Panc1 (cell line): ENCODE measurements around the gene LRRC38.

Source experiments
- CTCF ChIP-seq: fragments of 450-650 bp; IDR thresholded peaks from 2 replicates; pipeline ENCODE4 v1.5.1; 2017; ENCODE audit warnings: mild to moderate bottlenecking
- POLR2AphosphoS5 ChIP-seq: IDR thresholded peaks from 2 replicates; pipeline ENCODE4 v1.6.1; 2012; ENCODE audit warnings: mild to moderate bottlenecking, low read depth, low read length, moderate library complexity
- REST ChIP-seq, 2 experiments: IDR thresholded peaks; 2 replicates each; pipeline ENCODE4 v1.6.1; 2011 to 2012; ENCODE audit warnings: low read depth in 2 of 2, control low read depth in 1 of 2, low read length in 1 of 2, mild to moderate bottlenecking in 1 of 2, moderate library complexity in 1 of 2; ENCODE audit not compliant: insufficient read depth in 1 of 2
- TCF7L2 ChIP-seq: IDR thresholded peaks from 2 replicates; pipeline ENCODE4 v1.6.1; 2011; ENCODE audit warnings: mild to moderate bottlenecking, low read depth, low read length, inconsistent platforms

- TF ChIP-seq CTCF (no peak), REST (IDR thresholded peaks at IDR 0.05; ENCODE audit: insufficient read depth in 1 of 2, low read depth in 2 of 2, low read length in 1 of 2) (no peak), TCF7L2 (no peak), POLR2AphosphoS5 (no peak)
Observed at GRCh38 chr1:13516606-13517005, 2.8 kb upstream of the LRRC38 start.
